HepG2 (cell line): ENCODE results near the gene PRCD. TPM values are rescaled to one million over a fixed set of nuclear protein-coding genes. Genes with fewer than 3 reads are reported as not detected.
A peak's percentile ranks its signal among the peaks of the same experiment; 100 is the strongest.

ENCODE experiments used
- ARID3A ChIP-seq: IDR thresholded peaks from 2 replicates; pipeline ENCODE4 v1.6.1; 2012; ENCODE audit warnings: low read depth, low read length, improper control_type of control experiment
- HMG20A ChIP-seq: IDR thresholded peaks from 2 replicates; pipeline ENCODE4 v1.6.1; 2016; ENCODE audit warnings: borderline replicate concordance
- MZF1 ChIP-seq: sonication (generic); formaldehyde crosslinking; IDR thresholded peaks from 2 replicates; pipeline ENCODE4 v1.8.1; 2023; ENCODE audit warnings: mild to moderate bottlenecking, missing genetic modification reagents, borderline replicate concordance
- NFIC ChIP-seq: IDR thresholded peaks from 2 replicates; pipeline ENCODE4 v1.6.1; 2012; ENCODE audit warnings: mild to moderate bottlenecking, low read length, inconsistent platforms
- NPAS2 ChIP-seq: sonication (generic); formaldehyde crosslinking; IDR thresholded peaks from 2 replicates; pipeline ENCODE4 v1.8.0; 2022; ENCODE audit warnings: mild to moderate bottlenecking, missing genetic modification reagents, borderline replicate concordance
- PAWR ChIP-seq: sonication (generic); formaldehyde crosslinking; IDR thresholded peaks from 2 replicates; pipeline ENCODE4 v1.4.0; 2020; ENCODE audit warnings: missing genetic modification reagents, mild to moderate bottlenecking, borderline replicate concordance
- RFX1 ChIP-seq: fragments of 450-650 bp; IDR thresholded peaks from 2 replicates; pipeline ENCODE4 v1.6.1; 2017
- RXRA ChIP-seq: sonication (generic); formaldehyde crosslinking; IDR thresholded peaks from 2 replicates; pipeline ENCODE4 v1.5.1; 2020; ENCODE audit warnings: missing genetic modification reagents
- TEAD3 ChIP-seq: optimal IDR thresholded peaks from 2 replicates; pipeline ENCODE3; 2016; ENCODE audit warnings: borderline replicate concordance
- TOE1 ChIP-seq: sonication (generic); formaldehyde crosslinking; IDR thresholded peaks from 2 replicates; pipeline ENCODE4 v1.4.0; 2020; ENCODE audit warnings: mild to moderate bottlenecking, missing genetic modification reagents
- ZBTB1 ChIP-seq: sonication (generic); formaldehyde crosslinking; IDR thresholded peaks from 2 replicates; pipeline ENCODE4 v1.4.0; 2020; ENCODE audit warnings: missing genetic modification reagents, borderline replicate concordance
- ZNF263 ChIP-seq: sonication (generic); formaldehyde crosslinking; IDR thresholded peaks from 2 replicates; pipeline ENCODE4 v1.4.0; 2020; ENCODE audit warnings: missing genetic modification reagents
- ZNF274 ChIP-seq: sonication (generic); formaldehyde crosslinking; IDR thresholded peaks from 2 replicates; pipeline ENCODE4 v1.5.1; 2020; ENCODE audit warnings: mild to moderate bottlenecking, missing genetic modification reagents
- ZNF558 ChIP-seq: sonication (generic); formaldehyde crosslinking; IDR thresholded peaks from 2 replicates; pipeline ENCODE4 v1.9.0; 2022; ENCODE audit warnings: mild to moderate bottlenecking, missing genetic modification reagents, borderline replicate concordance
- ZNF607 ChIP-seq: sonication (generic); formaldehyde crosslinking; IDR thresholded peaks from 2 replicates; pipeline ENCODE4 v1.5.1; 2020; ENCODE audit warnings: missing genetic modification reagents, mild to moderate bottlenecking, borderline replicate concordance
- polyA plus RNA-seq, 8 experiments: library from polyadenylated mRNA; depleted of rRNA in 3 of 8; stranded (reverse) in 7 of 8; unstranded in 1 of 8; fragments of >200 nt; fragmentation: Illumina TruSeq in 4 of 8; extraction: Trizol in 4 of 8; gene quantifications; 2 replicates each; pipeline versions ENCODE4 v1.2.1 to v1.2.3, GENCODE V29; 2011 to 2016; ENCODE audit warnings: low read depth in 4 of 8, missing spikeins in 1 of 8, mixed read lengths in 1 of 8; ENCODE audit not compliant: insufficient read depth in 1 of 8
- total RNA-seq, 5 experiments: library from RNA; depleted of rRNA; stranded (reverse); fragments of >200 nt; fragmentation: Illumina TruSeq; extraction: Trizol; gene quantifications; 2 replicates each; pipeline ENCODE4 v1.2.3, GENCODE V29; 2016; ENCODE audit warnings: low read depth in 1 of 5
- TF ChIP-seq, protein P1 (sequence below): sonication (generic); formaldehyde crosslinking; IDR thresholded peaks from 2 replicates; pipeline ENCODE4 v1.4.0; 2020; ENCODE audit warnings: mild to moderate bottlenecking, missing genetic modification reagents
- TF ChIP-seq, protein P2 (sequence below): IDR thresholded peaks from 2 replicates; pipeline ENCODE4 v1.6.1; 2016; ENCODE audit warnings: missing compliant biosample characterization, missing genetic modification reagents, borderline replicate concordance
- TF ChIP-seq, protein P3 (sequence below): sonication (generic); formaldehyde crosslinking; conservative IDR thresholded peaks from 2 replicates; pipeline ENCODE4 v1.8.0; 2022; ENCODE audit warnings: low read depth, missing genetic modification reagents
- TF ChIP-seq, protein P4 (sequence below), 2 experiments: fragments of 450-650 bp in 1 of 2; sonication (generic) in 1 of 2; formaldehyde crosslinking; IDR thresholded peaks; 2 replicates each; pipeline versions ENCODE4 v1.5.0 to v1.8.0; 2020 to 2022; ENCODE audit warnings: mild to moderate bottlenecking in 1 of 2, missing genetic modification reagents in 1 of 2
- TF ChIP-seq, protein P5 (sequence below): sonication (generic); formaldehyde crosslinking; IDR thresholded peaks from 2 replicates; pipeline ENCODE4 v1.5.1; 2020; ENCODE audit warnings: mild to moderate bottlenecking, missing genetic modification reagents, borderline replicate concordance

PRCD gene
- total and polyA plus RNA-seq, 2 of the 13 experiments (the other 11 are each of a cell fraction or from before 2014, with no cell fraction given) = 0.51 TPM; not detected in 1

DNA sequence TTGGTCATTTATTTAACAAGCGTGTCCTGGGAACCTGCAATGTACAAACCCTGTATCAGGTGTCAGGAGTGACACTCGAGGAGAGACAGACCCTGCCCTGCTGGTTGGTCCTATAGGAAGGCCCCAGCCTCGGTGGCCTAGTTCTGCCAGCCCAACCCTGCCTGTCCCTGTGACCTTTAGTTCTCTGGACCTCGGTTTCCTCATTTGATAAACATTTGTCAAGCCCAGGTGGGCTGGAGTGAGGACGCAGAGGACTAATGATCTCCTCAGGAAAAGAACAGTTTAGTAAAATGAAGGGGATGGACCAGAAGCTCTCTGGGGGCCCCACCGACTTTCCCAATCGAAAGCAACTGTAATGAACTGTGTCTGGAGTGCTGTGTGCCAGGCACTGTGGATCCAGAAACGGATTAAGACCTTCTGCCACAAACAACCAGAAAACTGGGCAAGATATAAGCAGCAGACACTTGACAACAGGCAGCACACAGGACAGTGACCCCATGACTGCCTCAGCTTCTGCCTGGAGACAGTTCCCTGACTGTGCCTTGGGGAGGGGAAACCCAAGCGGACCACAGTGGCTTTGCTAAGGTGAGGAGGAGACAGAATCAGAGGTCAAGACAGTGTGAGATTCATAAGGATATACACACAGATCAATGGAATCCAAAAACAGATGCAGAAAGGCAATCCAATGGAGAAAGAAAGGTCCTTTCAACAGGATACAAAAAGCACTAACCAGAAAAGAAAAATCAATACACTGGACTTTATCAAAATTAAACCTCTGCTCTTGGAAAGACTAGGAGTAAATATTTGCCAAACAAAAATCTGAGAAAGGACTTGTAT is 8.8 kb downstream of the PRCD start (continued):
- TF ChIP-seq ARID3A (no peak), ZNF263 (CRISPR knock-in tag) (no peak), ZNF607 (CRISPR knock-in tag) (no peak), MZF1 (CRISPR knock-in tag) (no peak), PAWR (no peak), NFIC (no peak), RFX1 (no peak), ZNF558 (CRISPR knock-in tag) (no peak), TOE1 (no peak), ZNF274 (0 out of 2 replicates have a peak, but pooled peaks have one; percentile 39), TEAD3 (no peak), HMG20A (CRISPR knock-in tag) (no peak), RXRA (peak; percentile 66; the same call in 1 of the 2 replicates), ZBTB1 (CRISPR knock-in tag) (no peak), NPAS2 (CRISPR knock-in tag) (no peak)
- TF ChIP-seq, protein P1, sequence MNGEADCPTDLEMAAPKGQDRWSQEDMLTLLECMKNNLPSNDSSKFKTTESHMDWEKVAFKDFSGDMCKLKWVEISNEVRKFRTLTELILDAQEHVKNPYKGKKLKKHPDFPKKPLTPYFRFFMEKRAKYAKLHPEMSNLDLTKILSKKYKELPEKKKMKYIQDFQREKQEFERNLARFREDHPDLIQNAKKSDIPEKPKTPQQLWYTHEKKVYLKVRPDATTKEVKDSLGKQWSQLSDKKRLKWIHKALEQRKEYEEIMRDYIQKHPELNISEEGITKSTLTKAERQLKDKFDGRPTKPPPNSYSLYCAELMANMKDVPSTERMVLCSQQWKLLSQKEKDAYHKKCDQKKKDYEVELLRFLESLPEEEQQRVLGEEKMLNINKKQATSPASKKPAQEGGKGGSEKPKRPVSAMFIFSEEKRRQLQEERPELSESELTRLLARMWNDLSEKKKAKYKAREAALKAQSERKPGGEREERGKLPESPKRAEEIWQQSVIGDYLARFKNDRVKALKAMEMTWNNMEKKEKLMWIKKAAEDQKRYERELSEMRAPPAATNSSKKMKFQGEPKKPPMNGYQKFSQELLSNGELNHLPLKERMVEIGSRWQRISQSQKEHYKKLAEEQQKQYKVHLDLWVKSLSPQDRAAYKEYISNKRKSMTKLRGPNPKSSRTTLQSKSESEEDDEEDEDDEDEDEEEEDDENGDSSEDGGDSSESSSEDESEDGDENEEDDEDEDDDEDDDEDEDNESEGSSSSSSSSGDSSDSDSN (CRISPR knock-in tag) = peak; percentile 10; the same call in 1 of the 2 replicates
- TF ChIP-seq, protein P2, sequence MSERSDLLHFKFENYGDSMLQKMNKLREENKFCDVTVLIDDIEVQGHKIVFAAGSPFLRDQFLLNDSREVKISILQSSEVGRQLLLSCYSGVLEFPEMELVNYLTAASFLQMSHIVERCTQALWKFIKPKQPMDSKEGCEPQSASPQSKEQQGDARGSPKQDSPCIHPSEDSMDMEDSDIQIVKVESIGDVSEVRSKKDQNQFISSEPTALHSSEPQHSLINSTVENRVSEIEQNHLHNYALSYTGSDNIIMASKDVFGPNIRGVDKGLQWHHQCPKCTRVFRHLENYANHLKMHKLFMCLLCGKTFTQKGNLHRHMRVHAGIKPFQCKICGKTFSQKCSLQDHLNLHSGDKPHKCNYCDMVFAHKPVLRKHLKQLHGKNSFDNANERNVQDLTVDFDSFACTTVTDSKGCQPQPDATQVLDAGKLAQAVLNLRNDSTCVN (CRISPR knock-in tag) = no peak
- TF ChIP-seq, protein P3, sequence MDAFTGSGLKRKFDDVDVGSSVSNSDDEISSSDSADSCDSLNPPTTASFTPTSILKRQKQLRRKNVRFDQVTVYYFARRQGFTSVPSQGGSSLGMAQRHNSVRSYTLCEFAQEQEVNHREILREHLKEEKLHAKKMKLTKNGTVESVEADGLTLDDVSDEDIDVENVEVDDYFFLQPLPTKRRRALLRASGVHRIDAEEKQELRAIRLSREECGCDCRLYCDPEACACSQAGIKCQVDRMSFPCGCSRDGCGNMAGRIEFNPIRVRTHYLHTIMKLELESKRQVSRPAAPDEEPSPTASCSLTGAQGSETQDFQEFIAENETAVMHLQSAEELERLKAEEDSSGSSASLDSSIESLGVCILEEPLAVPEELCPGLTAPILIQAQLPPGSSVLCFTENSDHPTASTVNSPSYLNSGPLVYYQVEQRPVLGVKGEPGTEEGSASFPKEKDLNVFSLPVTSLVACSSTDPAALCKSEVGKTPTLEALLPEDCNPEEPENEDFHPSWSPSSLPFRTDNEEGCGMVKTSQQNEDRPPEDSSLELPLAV (CRISPR knock-in tag) = no peak
- TF ChIP-seq, protein P4, sequence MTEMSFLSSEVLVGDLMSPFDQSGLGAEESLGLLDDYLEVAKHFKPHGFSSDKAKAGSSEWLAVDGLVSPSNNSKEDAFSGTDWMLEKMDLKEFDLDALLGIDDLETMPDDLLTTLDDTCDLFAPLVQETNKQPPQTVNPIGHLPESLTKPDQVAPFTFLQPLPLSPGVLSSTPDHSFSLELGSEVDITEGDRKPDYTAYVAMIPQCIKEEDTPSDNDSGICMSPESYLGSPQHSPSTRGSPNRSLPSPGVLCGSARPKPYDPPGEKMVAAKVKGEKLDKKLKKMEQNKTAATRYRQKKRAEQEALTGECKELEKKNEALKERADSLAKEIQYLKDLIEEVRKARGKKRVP (CRISPR knock-in tag; IDR thresholded peaks at IDR 0.05) = no peak
- TF ChIP-seq, protein P5, sequence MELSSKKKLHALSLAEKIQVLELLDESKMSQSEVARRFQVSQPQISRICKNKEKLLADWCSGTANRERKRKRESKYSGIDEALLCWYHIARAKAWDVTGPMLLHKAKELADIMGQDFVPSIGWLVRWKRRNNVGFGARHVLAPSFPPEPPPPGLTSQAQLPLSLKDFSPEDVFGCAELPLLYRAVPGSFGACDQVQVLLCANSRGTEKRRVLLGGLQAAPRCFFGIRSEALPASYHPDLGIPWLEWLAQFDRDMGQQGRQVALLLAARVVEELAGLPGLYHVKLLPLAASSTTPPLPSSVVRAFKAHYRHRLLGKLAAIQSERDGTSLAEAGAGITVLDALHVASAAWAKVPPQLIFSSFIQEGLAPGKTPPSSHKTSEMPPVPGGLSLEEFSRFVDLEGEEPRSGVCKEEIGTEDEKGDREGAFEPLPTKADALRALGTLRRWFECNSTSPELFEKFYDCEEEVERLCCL (CRISPR knock-in tag) = no peak
